HepG2 (cell line): ENCODE measurements around the gene HBEGF. TPM values are rescaled to one million over a fixed set of nuclear protein-coding genes. Genes with fewer than 3 reads are reported as not detected.

Source experiments
- ATAC-seq: fragments of 200-7000 bp; cut with Tn5 transposase; 3 replicates; pipeline ENCODE4 v1.9.1; 2020; ENCODE audit warnings: mild to moderate bottlenecking, moderate library complexity
- BruUV-seq: library from RNA; stranded (reverse); fragments of 400-500 nt; replicated peaks from 2 replicates; lab custom pipeline; 2021; lab: Mats Ljungman, UMichigan
- CTCF ChIA-PET: fragments of 300-600 bp; formaldehyde crosslinking; extraction: SDS; loops from one replicate; lab custom pipeline; 2021; ENCODE audit warnings: low total read pairs, inconsistent platforms, low intra/inter-chr PET ratio; lab: Yijun Ruan, JAX
- POLR2A ChIA-PET: fragments of 350-600 bp; sonication (Branson Sonifier 250); formaldehyde crosslinking; loops from one replicate; lab custom pipeline; 2020; ENCODE audit warnings: antibody characterized with exemption, inconsistent platforms; lab: Yijun Ruan, JAX
- DNase-seq: peaks from one replicate; pipeline ENCODE4 v3.0.0-alpha.2; 2015; ENCODE audit warnings: low spot score
- FAIRE-seq: peaks from 3 replicates; lab custom pipeline; 2011; peaks lifted over from hg19 to GRCh38; lab: Jason Lieb, UNC
- H2AFZ ChIP-seq: one replicate; pipeline ENCODE4 v1.6.1; 2011; ENCODE audit warnings: low read length, inconsistent platforms
- H3K27ac ChIP-seq: fragments of 300-600 bp; 3 replicates; pipeline ENCODE4 v1.8.0; 2011; ENCODE audit warnings: mixed run types, mild to moderate bottlenecking, mixed read lengths, low read length, inconsistent platforms; ENCODE audit not compliant: insufficient read depth; ENCODE audit errors: extremely low read length
- H3K27me3 ChIP-seq, 2 experiments: fragments of 200-600 bp in 1 of 2; 2 replicates in 1 of 2; 3 replicates in 1 of 2; pipeline versions ENCODE4 v1.6.0 to v1.8.0; 2011; ENCODE audit warnings: low read length in 2 of 2, mild to moderate bottlenecking in 2 of 2, moderate library complexity in 2 of 2, inconsistent platforms in 1 of 2; ENCODE audit not compliant: insufficient read depth in 2 of 2, control insufficient read depth in 1 of 2
- H3K36me3 ChIP-seq, 2 experiments: fragments of 200-600 bp in 1 of 2; replicated peaks in 1 of 2; 2 replicates in 1 of 2; 3 replicates in 1 of 2; pipeline versions ENCODE4 v1.5.1 to v1.8.0; 2011; ENCODE audit warnings: low read length in 2 of 2, inconsistent platforms in 1 of 2; ENCODE audit not compliant: insufficient read depth in 2 of 2, control insufficient read depth in 1 of 2
- H3K4me1 ChIP-seq: 2 replicates; pipeline ENCODE4 v1.5.1; 2012; ENCODE audit warnings: low read length, inconsistent platforms; ENCODE audit not compliant: insufficient read depth
- H3K4me2 ChIP-seq: 2 replicates; pipeline ENCODE4 v1.6.0; 2011; ENCODE audit warnings: low read depth, low read length, inconsistent platforms
- H3K4me3 ChIP-seq, 3 experiments: fragments of 200-600 bp in 1 of 3; sonication (generic), shearing (Covaris generic) in 1 of 3; replicated peaks in 1 of 3; 2 replicates each; pipeline ENCODE4 v1.5.1; 2011 to 2016; ENCODE audit warnings: low read length in 3 of 3, inconsistent platforms in 2 of 3, low read depth in 2 of 3, mild to moderate bottlenecking in 2 of 3, control low read depth in 1 of 3, mixed read lengths in 1 of 3; ENCODE audit not compliant: insufficient read depth in 1 of 3
- H3K79me2 ChIP-seq: one replicate; pipeline ENCODE4 v1.6.1; 2011; ENCODE audit warnings: low read length, inconsistent platforms; ENCODE audit not compliant: insufficient read depth
- H3K9ac ChIP-seq: 2 replicates; pipeline ENCODE4 v1.6.0; 2011; ENCODE audit warnings: mild to moderate bottlenecking, low read depth, low read length, inconsistent platforms; ENCODE audit not compliant: insufficient read depth
- H3K9me3 ChIP-seq: 2 replicates; pipeline ENCODE4 v1.5.1; 2012; ENCODE audit warnings: mild to moderate bottlenecking, low read length
- H4K20me1 ChIP-seq: 2 replicates; pipeline ENCODE4 v1.6.0; 2011; ENCODE audit warnings: inconsistent platforms, mild to moderate bottlenecking, low read length, moderate library complexity; ENCODE audit not compliant: insufficient read depth
- ESRRA ChIP-seq: sonication (generic); formaldehyde crosslinking; IDR thresholded peaks from 2 replicates; pipeline ENCODE4 v1.5.1; 2020; ENCODE audit warnings: mild to moderate bottlenecking, low read depth, missing genetic modification reagents
- FOXP1 ChIP-seq, 2 experiments: fragments of 450-650 bp in 1 of 2; IDR thresholded peaks; 2 replicates each; pipeline ENCODE4 v1.6.1; 2017 to 2018; ENCODE audit warnings: antibody characterized with exemption in 1 of 2
- HMGA1 ChIP-seq: sonication (generic); formaldehyde crosslinking; conservative IDR thresholded peaks from 2 replicates; pipeline ENCODE4 v1.4.0; 2020; ENCODE audit warnings: missing genetic modification reagents
- HMGXB4 ChIP-seq, 2 experiments: sonication (generic) in 1 of 2; formaldehyde crosslinking in 1 of 2; IDR thresholded peaks; 2 replicates each; pipeline versions ENCODE4 v1.4.0 to v1.6.1; 2018 to 2020; ENCODE audit warnings: missing genetic modification reagents in 2 of 2, borderline replicate concordance in 1 of 2, low read depth in 1 of 2, mild to moderate bottlenecking in 1 of 2, missing biosample characterization in 1 of 2
- HNRNPH1 ChIP-seq: fragments of 200-400 bp; formaldehyde crosslinking; optimal IDR thresholded peaks from 2 replicates; pipeline ENCODE3; 2017; ENCODE audit warnings: mild to moderate bottlenecking, low read depth, low read length
- NAIF1 ChIP-seq: sonication (generic); formaldehyde crosslinking; IDR thresholded peaks from 2 replicates; pipeline ENCODE4 v1.5.0; 2020; ENCODE audit warnings: mild to moderate bottlenecking, missing genetic modification reagents, borderline replicate concordance
- NCOR1 ChIP-seq: fragments of 200-600 bp; sonication (generic); IDR thresholded peaks from 2 replicates; pipeline ENCODE4 v1.7.0; 2017; ENCODE audit warnings: antibody characterized with exemption, low read length, borderline replicate concordance
- NR2F2 ChIP-seq: IDR thresholded peaks from 2 replicates; pipeline ENCODE4 v1.6.1; 2012; ENCODE audit warnings: low read depth, inconsistent platforms, borderline replicate concordance
- NR3C1 ChIP-seq: sonication (generic); formaldehyde crosslinking; IDR thresholded peaks from 2 replicates; pipeline ENCODE4 v1.4.0; 2020; ENCODE audit warnings: missing genetic modification reagents
- PHB2 ChIP-seq: fragments of 450-650 bp; IDR thresholded peaks from 2 replicates; pipeline ENCODE4 v1.6.1; 2018; ENCODE audit not compliant: partially characterized antibody
- PHF5A ChIP-seq: IDR thresholded peaks from one replicate; pipeline ENCODE4 v1.6.1; 2018; ENCODE audit warnings: low read depth, missing genetic modification reagents; ENCODE audit not compliant: unreplicated experiment
- RNF2 ChIP-seq: fragments of 450-650 bp; conservative IDR thresholded peaks from 2 replicates; pipeline ENCODE4 v1.6.1; 2016; ENCODE audit warnings: low read depth
- SKI ChIP-seq: fragments of 450-650 bp; IDR thresholded peaks from one replicate; pipeline ENCODE4 v1.6.1; 2018; ENCODE audit warnings: mild to moderate bottlenecking; ENCODE audit not compliant: partially characterized antibody
- ZNF451 ChIP-seq: sonication (generic); formaldehyde crosslinking; IDR thresholded peaks from 2 replicates; pipeline ENCODE4 v1.5.0; 2020; ENCODE audit warnings: mild to moderate bottlenecking, missing genetic modification reagents
- ZNF549 ChIP-seq: sonication (generic); formaldehyde crosslinking; IDR thresholded peaks from 2 replicates; pipeline ENCODE4 v1.5.0; 2020; ENCODE audit warnings: missing genetic modification reagents
- ZNF850 ChIP-seq: sonication (generic); formaldehyde crosslinking; conservative IDR thresholded peaks from 2 replicates; pipeline ENCODE4 v1.9.0; 2021; ENCODE audit warnings: mild to moderate bottlenecking, missing genetic modification reagents
- ZZZ3 ChIP-seq: sonication (generic); formaldehyde crosslinking; IDR thresholded peaks from 2 replicates; pipeline ENCODE4 v1.4.0; 2020; ENCODE audit warnings: missing genetic modification reagents, mild to moderate bottlenecking, borderline replicate concordance
- WGBS: methylation state at CpG from one replicate; pipeline ENCODE4 v1.1.6; 2017; ENCODE audit warnings: low lambda C conversion rate; 5-methylcytosine and 5-hydroxymethylcytosine counted together
- in situ Hi-C: cut with HindIII; loops from 2 replicates; pipeline ENCODE4 v1.10.0; 2017; ENCODE audit warnings: low pct_unique_long_range_greater_than_20kb; ENCODE audit not compliant: extremely low pct_ligation_motif_present
- intact Hi-C: fragments of 100-400 bp; cut with micrococcal nuclease; formaldehyde crosslinking; loops from one replicate; pipeline ENCODE4 v1.10.0; 2022; ENCODE audit not compliant: unreplicated experiment
- polyA plus RNA-seq, 8 experiments: library from polyadenylated mRNA; depleted of rRNA in 3 of 8; stranded (reverse) in 7 of 8; unstranded in 1 of 8; fragments of >200 nt; fragmentation: Illumina TruSeq in 4 of 8; extraction: Trizol in 4 of 8; gene quantifications; 2 replicates each; pipeline versions ENCODE4 v1.2.1 to v1.2.3, GENCODE V29; 2011 to 2016; ENCODE audit warnings: low read depth in 4 of 8, missing spikeins in 1 of 8, mixed read lengths in 1 of 8; ENCODE audit not compliant: insufficient read depth in 1 of 8
- total RNA-seq, 5 experiments: library from RNA; depleted of rRNA; stranded (reverse); fragments of >200 nt; fragmentation: Illumina TruSeq; extraction: Trizol; gene quantifications; 2 replicates each; pipeline ENCODE4 v1.2.3, GENCODE V29; 2016; ENCODE audit warnings: low read depth in 1 of 5

The HBEGF gene
- total and polyA plus RNA-seq, 2 of the 13 experiments (the other 11 are each of a cell fraction or from before 2014, with no cell fraction given), result 1.7 to 5.0 TPM

DNA sequence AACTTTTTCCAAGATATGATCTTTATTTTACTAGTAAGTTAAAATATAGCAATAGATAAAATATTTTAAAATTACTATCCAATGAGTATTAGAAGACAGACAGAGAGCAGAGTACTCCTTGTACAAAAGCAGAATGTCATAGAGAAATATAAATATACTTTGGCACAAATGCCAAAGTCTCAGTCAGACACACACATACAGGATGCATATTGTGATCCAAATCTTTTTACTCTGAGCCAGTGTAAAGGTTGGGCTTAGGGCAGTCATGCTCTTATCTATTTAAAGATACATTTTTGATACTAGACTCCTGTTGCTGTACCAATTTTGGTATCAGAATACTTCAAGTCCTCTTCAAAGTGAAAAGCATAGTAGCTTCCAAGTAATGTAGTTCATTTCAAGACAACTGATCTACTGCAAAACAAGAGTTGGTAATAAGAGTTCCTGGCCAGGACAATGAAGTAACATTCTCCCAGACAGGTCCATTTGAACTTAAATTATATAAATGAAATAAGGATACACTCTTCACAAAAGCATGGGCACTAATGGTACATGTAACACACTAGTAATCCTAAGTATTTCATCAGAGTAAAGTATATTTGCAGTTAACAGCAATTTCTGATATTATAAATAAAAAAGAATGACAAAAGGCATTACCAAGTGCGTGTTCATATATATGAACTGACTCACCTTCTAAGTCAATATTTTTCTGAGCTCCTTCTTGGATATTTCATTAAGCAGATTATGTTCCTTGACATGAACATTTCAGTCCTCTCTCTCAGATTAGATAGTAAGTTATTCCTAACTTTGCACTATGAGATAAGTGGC, 54.0 kb downstream of the HBEGF start:
- no peak for FAIRE-seq
- BruUV-seq, result TSS peak; percentile 52

More for the DNA sequence above, 54.0 kb downstream of the HBEGF start:
- intact Hi-C loops, result loop anchor here (5.0 kb wide), 1 partner anchor 55 kb away; the partner anchor contains the start of gene HBEGF
- H4K20me1 ChIP-seq, result peaks cover 2% of the 10 kb centered on the region; the same call in 1 of the 2 replicates
- H3K4me3 ChIP-seq, result peak overlapping the region; percentile 5 to 44 (median 23); a peak in 3 of 6 replicates
- ChIA-PET CTCF (no interaction called here), POLR2A (interaction anchor here (1.0 to 1.3 kb wide), 3 partner anchors 10 to 355 kb away, joined by 3 to 9 read pairs (median 4); partner anchors contain the start of genes HBEGF, IK and NDUFA2)
- H3K27ac ChIP-seq, result peak overlapping the region; percentile 87
- peak overlapping the region; percentile 72 for H3K9ac ChIP-seq
- H3K9me3 ChIP-seq, result no peaks in the 10 kb centered on the region
- no peaks in the 10 kb centered on the region; a peak in 1 of 5 replicates for H3K27me3 ChIP-seq
- H3K36me3 ChIP-seq, result 0 out of 5 replicates have a peak, but pooled peaks cover 0 to 9% of the 10 kb centered on the region in 2 experiments
- WGBS, result 43% methylated on average over 1 of the region's 1 CpG
- H3K4me2 ChIP-seq, result peak overlapping the region; percentile 65
- ATAC-seq (peak; percentile 33; the same call in 2 of the 3 replicates), DNase-seq (peak; percentile 9)
- TF ChIP-seq ZNF451 (CRISPR knock-in tag) (no peak), ZNF549 (CRISPR knock-in tag) (no peak), SKI (no peak), HMGA1 (CRISPR knock-in tag) (no peak), RNF2 (no peak), NCOR1 (no peak), PHF5A (no peak), NAIF1 (no peak), NR2F2 (no peak), HNRNPH1 (no peak), NR3C1 (CRISPR knock-in tag) (no peak), PHB2 (no peak), ZNF850 (CRISPR knock-in tag) (no peak), ESRRA (CRISPR knock-in tag) (no peak), HMGXB4 (CRISPR knock-in tag; IDR thresholded peaks at IDR 0.05; ENCODE audit: borderline replicate concordance in 1 of 2, low read depth in 1 of 2) (no peak), FOXP1 (IDR thresholded peaks at IDR 0.05) (no peak), FOXP1 (CRISPR knock-in tag; IDR thresholded peaks at IDR 0.05) (no peak), ZZZ3 (no peak)
- no peak overlapping the region for H2AFZ ChIP-seq
- in situ Hi-C loops, result no loop called here
- H3K79me2 ChIP-seq, result peaks cover 95% of the 10 kb centered on the region
- peaks cover 79% of the 10 kb centered on the region for H3K4me1 ChIP-seq
